Mucosa of stomach (tissue), 1 donor: Measurements from ENCODE around the gene C1orf198.

Source experiments
- H3K27me3 ChIP-seq: one replicate; pipeline ENCODE4 v1.7.0; 2013; ENCODE audit warnings: mild to moderate bottlenecking, low read length; ENCODE audit not compliant: control insufficient read depth, insufficient read depth
- H3K36me3 ChIP-seq: one replicate; pipeline ENCODE4 v1.7.0; 2013; ENCODE audit warnings: low read length; ENCODE audit not compliant: control insufficient read depth, insufficient read depth
- H3K4me1 ChIP-seq: one replicate; pipeline ENCODE4 v1.7.0; 2013; ENCODE audit warnings: mild to moderate bottlenecking, low read length; ENCODE audit not compliant: control insufficient read depth, insufficient read depth
- H3K4me3 ChIP-seq: one replicate; pipeline ENCODE4 v1.7.0; 2013; ENCODE audit warnings: low read length
- H3K9ac ChIP-seq: one replicate; pipeline ENCODE4 v1.7.0; 2013; ENCODE audit warnings: mild to moderate bottlenecking, low read length, moderate library complexity
- H3K9me3 ChIP-seq: one replicate; pipeline ENCODE4 v1.7.0; 2013; ENCODE audit warnings: mild to moderate bottlenecking, low read length, moderate library complexity; ENCODE audit not compliant: control insufficient read depth
- donor health status: Pancreatic carcinoma.

Gene C1orf198

GRCh38 chr1:230794871-230795605 is 73.3 kb downstream of the C1orf198 start:
- Histone ChIP-seq H3K4me3 (no peak overlapping the region), H3K9me3 (no peaks in the 10 kb centered on the region), H3K4me1 (no peaks in the 10 kb centered on the region), H3K36me3 (peaks cover 21% of the 10 kb centered on the region), H3K27me3 (no peaks in the 10 kb centered on the region), H3K9ac (no peak overlapping the region)

GRCh38 chr1:230794431-230794830 is 73.9 kb downstream of the C1orf198 start:
- H3K36me3 ChIP-seq: peaks cover 21% of the 10 kb centered on the region
- no peaks in the 10 kb centered on the region for H3K27me3 ChIP-seq
- no peaks in the 10 kb centered on the region for H3K9me3 ChIP-seq
- no peaks in the 10 kb centered on the region for H3K4me1 ChIP-seq
- H3K9ac ChIP-seq: no peak overlapping the region
- H3K4me3 ChIP-seq: no peak overlapping the region

GRCh38 chr1:230793463-230793745 is 74.9 kb downstream of the C1orf198 start:
- no peaks in the 10 kb centered on the region for H3K27me3 ChIP-seq
- no peaks in the 10 kb centered on the region for H3K9me3 ChIP-seq
- H3K4me3 ChIP-seq: no peak overlapping the region

GRCh38 chr1:230792691-230793462 is 75.4 kb downstream of the C1orf198 start:
- Histone ChIP-seq H3K9me3 (no peaks in the 10 kb centered on the region), H3K4me3 (no peak overlapping the region), H3K9ac (no peak overlapping the region), H3K36me3 (peaks cover 17% of the 10 kb centered on the region), H3K4me1 (no peaks in the 10 kb centered on the region), H3K27me3 (no peaks in the 10 kb centered on the region)

More at GRCh38 chr1:230793463-230793745, 74.9 kb downstream of the C1orf198 start:
- Histone ChIP-seq H3K4me1 (no peaks in the 10 kb centered on the region), H3K9ac (no peak overlapping the region), H3K36me3 (peaks cover 19% of the 10 kb centered on the region)

- peaks cover 17% of the 10 kb centered on the region for H3K36me3 ChIP-seq
- H3K27me3 ChIP-seq: no peaks in the 10 kb centered on the region
- no peak overlapping the region for H3K9ac ChIP-seq
- no peaks in the 10 kb centered on the region for H3K4me1 ChIP-seq
- H3K4me3 ChIP-seq: no peak overlapping the region
- H3K9me3 ChIP-seq: no peaks in the 10 kb centered on the region
These were observed 76.2 kb downstream of the C1orf198 start for GRCh38 chr1:230791986-230792564.

- no peak overlapping the region for H3K9ac ChIP-seq
- H3K4me3 ChIP-seq: no peak overlapping the region
- no peaks in the 10 kb centered on the region for H3K4me1 ChIP-seq
- peaks cover 21% of the 10 kb centered on the region for H3K36me3 ChIP-seq
- no peaks in the 10 kb centered on the region for H3K9me3 ChIP-seq
- H3K27me3 ChIP-seq: no peaks in the 10 kb centered on the region
These were observed 78.3 kb downstream of the C1orf198 start for GRCh38 chr1:230790026-230790425.

GRCh38 chr1:230788561-230789275 is 79.6 kb downstream of the C1orf198 start:
- no peaks in the 10 kb centered on the region for H3K4me1 ChIP-seq
- no peaks in the 10 kb centered on the region for H3K27me3 ChIP-seq
- peaks cover 13% of the 10 kb centered on the region for H3K36me3 ChIP-seq
- no peak overlapping the region for H3K4me3 ChIP-seq
- H3K9me3 ChIP-seq: no peaks in the 10 kb centered on the region
- H3K9ac ChIP-seq: no peak overlapping the region

GRCh38 chr1:230787471-230787870 is 80.8 kb downstream of the C1orf198 start:
- H3K9ac ChIP-seq: no peak overlapping the region
- no peaks in the 10 kb centered on the region for H3K9me3 ChIP-seq
- H3K4me1 ChIP-seq: no peaks in the 10 kb centered on the region
- H3K27me3 ChIP-seq: no peaks in the 10 kb centered on the region
- H3K36me3 ChIP-seq: peaks cover 7% of the 10 kb centered on the region
- no peak overlapping the region for H3K4me3 ChIP-seq
